Uterus (tissue), 4 donors: ENCODE data around the gene GPR37L1. TPM values are rescaled to one million over a fixed set of nuclear protein-coding genes. Genes with fewer than 3 reads are reported as not detected.
"Not testable (repeated sequence)": the region's sequence is repeated elsewhere in the genome, so short reads cannot be mapped to it uniquely, and the experiment has no call there.

Experiments used
- DNase-seq, 2 donors: peaks; one replicate each; pipeline ENCODE4 v3.0.0-alpha.2; 2019 to 2020
- H3K27ac ChIP-seq, 2 donors: fragments of 200-600 bp; sonication (generic); 1 replicate in 1 of 2; 2 replicates in 1 of 2; pipeline ENCODE4 v1.5.1; 2016 to 2018
- H3K27me3 ChIP-seq, 2 donors: fragments of 200-600 bp; sonication (generic); one replicate each; pipeline ENCODE4 v1.5.1; 2018 to 2019; ENCODE audit warnings: control low read depth in 1 of 2
- H3K36me3 ChIP-seq, 2 donors: fragments of 200-600 bp; sonication (generic); one replicate each; pipeline ENCODE4 v1.5.1; 2019; ENCODE audit warnings: control low read depth in 1 of 2
- H3K4me1 ChIP-seq, 2 donors: fragments of 200-600 bp; sonication (generic); one replicate each; pipeline ENCODE4 v1.5.1; 2018 to 2019; ENCODE audit warnings: control low read depth in 1 of 2
- H3K4me3 ChIP-seq, 2 donors: fragments of 200-600 bp; sonication (generic); 1 replicate in 1 of 2; 2 replicates in 1 of 2; pipeline ENCODE4 v1.5.1; 2018 to 2019; ENCODE audit warnings: mild to moderate bottlenecking in 1 of 2
- H3K9me3 ChIP-seq, 2 donors: fragments of 200-600 bp; sonication (generic); one replicate each; pipeline ENCODE4 v1.5.1; 2019; ENCODE audit warnings: control low read depth in 1 of 2
- POLR2A ChIP-seq, 2 donors: fragments of 450-650 bp; IDR thresholded peaks; one replicate each; pipeline ENCODE4 v1.6.1; 2016; ENCODE audit warnings: antibody characterized with exemption in 2 of 2, mild to moderate bottlenecking in 1 of 2, moderate library complexity in 1 of 2
- intact Hi-C: fragments of 100-400 bp; cut with DNase I; formaldehyde crosslinking; loops from one replicate; pipeline ENCODE4 v1.15.1; 2023; ENCODE audit warnings: low total_unique reads
- total RNA-seq, 4 donors: library from RNA; depleted of rRNA in 3 of 4; stranded (reverse); fragments of >200 nt in 3 of 4; gene quantifications; one replicate each; pipeline versions ENCODE4 v1.1.0 to v1.2.4, GENCODE V29; 2014 to 2023
- TF ChIP-seq, protein P1 (sequence below), 4 experiments: fragments of 200-600 bp in 2 of 4; fragments of 450-650 bp in 2 of 4; sonication (generic) in 2 of 4; IDR thresholded peaks; one replicate each; pipeline ENCODE4 v1.5.1; 2016 to 2019; ENCODE audit warnings: antibody characterized with exemption in 4 of 4, mild to moderate bottlenecking in 2 of 4, moderate library complexity in 1 of 4
- donor health status: DM: yes; HTN: yes; CAD: no.

GPR37L1 gene
- total RNA-seq, 4 donors from 2014 or later = 0.09 to 0.21 TPM; not detected in 2

DNA sequence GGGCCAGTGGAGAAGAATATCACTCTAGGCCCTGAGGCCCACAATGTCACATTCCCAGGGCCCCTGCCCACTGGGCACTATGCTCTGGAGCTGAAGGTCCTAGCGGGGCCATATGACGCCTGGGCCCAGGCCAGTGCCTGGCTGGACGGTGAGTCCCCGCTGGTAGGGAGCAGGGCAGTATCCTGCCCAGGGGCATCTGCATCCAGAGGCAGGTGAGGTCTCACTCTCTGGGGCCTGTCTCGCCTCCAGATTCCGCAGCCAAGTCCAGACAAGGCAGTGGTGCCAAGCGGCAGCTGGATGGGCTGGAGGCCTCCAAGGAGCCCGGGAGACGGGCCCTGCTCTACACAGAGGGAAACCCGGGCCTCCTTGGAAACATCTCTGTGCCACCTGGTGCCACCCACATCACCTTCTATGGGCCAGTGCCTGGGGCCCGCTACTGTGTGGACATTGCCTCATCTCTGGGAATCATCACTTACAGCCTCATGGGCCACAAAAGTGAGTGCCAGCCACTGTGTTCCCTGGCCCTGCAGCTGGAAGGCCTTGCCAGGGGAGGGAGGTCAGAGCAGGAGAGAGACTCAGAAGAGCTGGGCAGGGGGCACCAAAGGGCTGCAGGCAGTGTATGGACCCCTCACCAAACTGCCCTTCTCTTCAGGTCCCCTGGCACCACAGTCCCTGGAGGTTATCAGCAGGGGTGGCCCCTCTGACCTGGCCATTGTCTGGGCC lies 48.7 kb downstream of the GPR37L1 start:
- Histone ChIP-seq H3K27ac (no peak overlapping the region), H3K9me3 (no peaks in the 10 kb centered on the region), H3K27me3 (no peaks in the 10 kb centered on the region), H3K36me3 (no peaks in the 10 kb centered on the region), H3K4me3 (no peak overlapping the region), H3K4me1 (no peaks in the 10 kb centered on the region)
- no peak for DNase-seq
- intact Hi-C loops = no loop called here
- TF ChIP-seq, protein P1, sequence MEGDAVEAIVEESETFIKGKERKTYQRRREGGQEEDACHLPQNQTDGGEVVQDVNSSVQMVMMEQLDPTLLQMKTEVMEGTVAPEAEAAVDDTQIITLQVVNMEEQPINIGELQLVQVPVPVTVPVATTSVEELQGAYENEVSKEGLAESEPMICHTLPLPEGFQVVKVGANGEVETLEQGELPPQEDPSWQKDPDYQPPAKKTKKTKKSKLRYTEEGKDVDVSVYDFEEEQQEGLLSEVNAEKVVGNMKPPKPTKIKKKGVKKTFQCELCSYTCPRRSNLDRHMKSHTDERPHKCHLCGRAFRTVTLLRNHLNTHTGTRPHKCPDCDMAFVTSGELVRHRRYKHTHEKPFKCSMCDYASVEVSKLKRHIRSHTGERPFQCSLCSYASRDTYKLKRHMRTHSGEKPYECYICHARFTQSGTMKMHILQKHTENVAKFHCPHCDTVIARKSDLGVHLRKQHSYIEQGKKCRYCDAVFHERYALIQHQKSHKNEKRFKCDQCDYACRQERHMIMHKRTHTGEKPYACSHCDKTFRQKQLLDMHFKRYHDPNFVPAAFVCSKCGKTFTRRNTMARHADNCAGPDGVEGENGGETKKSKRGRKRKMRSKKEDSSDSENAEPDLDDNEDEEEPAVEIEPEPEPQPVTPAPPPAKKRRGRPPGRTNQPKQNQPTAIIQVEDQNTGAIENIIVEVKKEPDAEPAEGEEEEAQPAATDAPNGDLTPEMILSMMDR (IDR thresholded peaks at IDR 0.05) = no peak
- TF ChIP-seq POLR2A (IDR thresholded peaks at IDR 0.05) = no peak

DNA sequence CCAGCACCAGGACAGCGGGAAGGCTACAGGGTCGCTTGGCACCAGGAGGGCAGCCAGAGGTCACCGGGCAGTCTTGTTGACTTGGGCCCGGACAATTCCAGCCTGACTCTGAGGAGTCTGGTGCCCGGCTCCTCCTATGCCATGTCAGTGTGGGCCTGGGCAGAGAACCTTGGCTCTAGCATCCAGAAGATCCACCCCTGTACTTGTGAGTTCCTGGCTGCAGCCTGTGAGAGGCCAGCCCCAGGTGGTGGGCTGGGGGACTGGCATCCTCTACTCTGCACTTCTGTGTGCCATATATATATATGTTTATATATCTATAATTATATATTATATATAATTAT lies 49.3 kb downstream of the GPR37L1 start:
- Histone ChIP-seq H3K36me3 (no peaks in the 10 kb centered on the region), H3K27me3 (no peaks in the 10 kb centered on the region), H3K4me1 (no peaks in the 10 kb centered on the region), H3K4me3 (no peak overlapping the region), H3K27ac (no peak overlapping the region), H3K9me3 (no peaks in the 10 kb centered on the region)
- no peak for DNase-seq
- no peak for TF ChIP-seq POLR2A (IDR thresholded peaks at IDR 0.05)
- intact Hi-C loops = no loop called here

GRCh38 chr1:202173993-202174392 lies 51.3 kb downstream of the GPR37L1 start:
- Histone ChIP-seq H3K9me3 (no peaks in the 10 kb centered on the region), H3K4me3 (no peak overlapping the region), H3K36me3 (no peaks in the 10 kb centered on the region), H3K27me3 (no peaks in the 10 kb centered on the region), H3K27ac (no peak overlapping the region), H3K4me1 (no peaks in the 10 kb centered on the region)
- intact Hi-C loops = no loop called here
- DNase-seq = no peak
- TF ChIP-seq POLR2A (IDR thresholded peaks at IDR 0.05) = no peak
- TF ChIP-seq, protein P1 (IDR thresholded peaks at IDR 0.05) = no peak

DNA sequence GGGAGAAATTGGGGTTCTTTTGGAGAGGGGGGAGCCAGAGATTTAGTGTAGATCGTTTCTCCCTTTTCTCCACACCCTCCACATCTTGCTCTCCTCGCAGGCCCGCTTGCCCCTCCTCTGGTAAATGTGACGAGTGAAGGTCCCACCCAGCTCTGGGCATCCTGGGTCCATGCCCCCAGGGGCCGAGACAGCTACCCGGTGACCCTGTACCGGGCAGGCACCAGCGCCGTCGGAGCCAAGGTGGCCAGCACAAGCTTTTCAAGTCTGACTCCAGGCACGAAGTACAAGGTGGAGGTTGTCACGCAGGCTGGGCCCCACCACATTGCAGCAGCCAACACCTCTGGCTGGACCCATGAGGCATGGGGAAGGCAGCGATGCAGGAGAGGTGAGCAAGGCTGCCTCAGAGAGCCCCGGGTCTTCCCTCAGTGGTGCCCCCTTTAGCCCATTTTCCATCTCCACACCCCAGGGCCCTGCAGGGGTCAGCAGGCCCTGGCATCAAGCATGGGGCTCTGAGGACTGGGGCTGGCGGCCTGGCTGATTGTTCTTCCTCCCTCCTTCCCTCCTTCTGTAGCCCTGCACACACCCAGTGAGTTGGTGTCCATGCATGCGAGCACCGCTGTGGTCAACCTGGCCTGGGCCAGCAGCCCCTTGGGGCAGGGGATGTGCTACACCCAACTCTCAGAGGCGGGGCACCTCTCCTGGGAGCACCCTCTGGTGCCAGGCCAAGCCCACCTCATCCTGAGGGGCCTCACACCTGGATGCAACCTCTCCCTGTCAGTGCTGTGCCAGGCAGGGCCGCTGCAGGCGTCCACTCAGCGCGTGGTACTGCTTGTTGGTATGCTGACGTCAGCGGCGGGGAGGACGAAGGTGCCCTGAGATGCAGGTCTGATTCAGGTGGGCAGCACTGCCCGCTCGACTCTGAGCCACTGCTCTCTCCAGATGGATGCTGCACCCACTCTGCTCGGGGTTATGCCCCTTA lies 54.5 kb downstream of the GPR37L1 start:
- H3K27me3 ChIP-seq = no peaks in the 10 kb centered on the region
- intact Hi-C loops = no loop called here
- H3K27ac ChIP-seq = no peak overlapping the region
- DNase-seq = no peak
- no peaks in the 10 kb centered on the region for H3K4me1 ChIP-seq
- H3K36me3 ChIP-seq = no peaks in the 10 kb centered on the region
- TF ChIP-seq, protein P1 (IDR thresholded peaks at IDR 0.05) = no peak
- no peak for TF ChIP-seq POLR2A (IDR thresholded peaks at IDR 0.05)
- H3K4me3 ChIP-seq = no peak overlapping the region
- no peaks in the 10 kb centered on the region for H3K9me3 ChIP-seq

DNA sequence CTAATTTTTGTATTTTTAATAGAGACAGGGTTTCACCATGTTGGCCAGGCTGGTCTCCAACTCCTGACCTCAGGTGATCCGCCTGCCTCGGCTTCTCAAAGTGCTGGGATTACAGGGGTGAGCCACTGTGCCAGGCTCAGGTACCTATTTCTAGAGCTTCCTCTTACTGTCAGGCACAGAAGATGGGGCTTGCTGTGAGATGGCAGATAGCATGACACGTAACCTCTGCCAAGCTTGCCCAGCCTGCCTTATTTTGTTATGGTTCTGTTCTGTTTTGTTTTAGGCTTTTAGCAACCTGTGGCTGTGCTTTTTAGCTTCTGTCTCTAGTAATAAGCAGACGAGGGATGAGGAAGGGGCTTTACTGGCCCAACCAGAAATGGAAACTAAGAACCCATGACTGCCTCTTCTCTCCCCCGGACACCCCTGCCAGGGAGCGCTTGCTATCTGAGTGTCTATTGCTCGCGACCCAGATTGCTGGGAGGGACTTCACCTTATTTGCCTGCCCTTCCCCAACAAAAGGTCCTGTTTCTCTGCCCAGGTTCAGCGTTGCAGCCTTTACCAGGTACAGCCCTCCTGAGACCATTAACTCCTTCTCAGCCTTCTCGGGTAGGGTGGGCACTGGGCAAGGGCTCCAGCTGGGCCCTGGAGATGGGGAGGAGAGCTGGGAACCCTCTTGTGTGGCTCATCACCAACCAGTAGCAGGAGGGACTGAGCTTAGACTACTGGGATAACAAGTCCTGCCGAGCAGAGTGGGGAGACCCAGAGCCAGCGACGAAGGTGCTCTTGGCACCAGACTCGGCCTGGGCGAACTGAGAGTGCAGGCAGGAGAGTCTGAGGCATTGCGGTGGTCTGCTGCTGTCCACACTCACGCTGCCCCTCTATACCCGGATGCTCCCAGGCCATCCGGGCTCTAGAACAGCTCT lies 57.4 kb downstream of the GPR37L1 start:
- Histone ChIP-seq H3K4me3 (no peak overlapping the region), H3K36me3 (no peaks in the 10 kb centered on the region), H3K9me3 (no peaks in the 10 kb centered on the region), H3K27me3 (no peaks in the 10 kb centered on the region), H3K27ac (no peak overlapping the region), H3K4me1 (no peaks in the 10 kb centered on the region)
- TF ChIP-seq, protein P1 (IDR thresholded peaks at IDR 0.05) = no peak
- TF ChIP-seq POLR2A (IDR thresholded peaks at IDR 0.05) = no peak
- no peak for DNase-seq
- intact Hi-C loops = no loop called here

DNA sequence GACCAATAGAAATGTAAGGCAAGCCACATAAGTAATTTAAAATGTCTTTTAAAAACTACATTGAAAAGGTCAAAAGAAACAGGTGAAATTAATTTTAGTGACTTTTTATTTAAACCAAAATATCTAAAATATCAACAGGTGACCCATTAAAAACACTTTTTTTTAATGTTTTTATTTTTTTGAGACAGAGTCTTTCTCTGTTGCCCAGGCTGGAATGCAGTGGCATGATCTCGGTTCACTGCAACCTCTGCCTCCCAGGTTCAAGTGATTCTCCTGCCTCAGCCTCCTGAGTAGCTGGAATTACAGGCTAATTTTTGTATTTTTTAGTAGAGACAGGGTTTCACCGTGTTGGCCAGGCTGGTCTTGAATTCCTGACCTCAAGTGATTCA lies 58.0 kb downstream of the GPR37L1 start:
- DNase-seq, H3K4me3 ChIP-seq, H3K9me3 ChIP-seq, H3K36me3 ChIP-seq, H3K27me3 ChIP-seq, intact Hi-C loops, H3K4me1 ChIP-seq, H3K27ac ChIP-seq: not testable (repeated sequence)
